ENCODE measurements around the gene PTPRN2.

PTPRN2 gene

DNA sequence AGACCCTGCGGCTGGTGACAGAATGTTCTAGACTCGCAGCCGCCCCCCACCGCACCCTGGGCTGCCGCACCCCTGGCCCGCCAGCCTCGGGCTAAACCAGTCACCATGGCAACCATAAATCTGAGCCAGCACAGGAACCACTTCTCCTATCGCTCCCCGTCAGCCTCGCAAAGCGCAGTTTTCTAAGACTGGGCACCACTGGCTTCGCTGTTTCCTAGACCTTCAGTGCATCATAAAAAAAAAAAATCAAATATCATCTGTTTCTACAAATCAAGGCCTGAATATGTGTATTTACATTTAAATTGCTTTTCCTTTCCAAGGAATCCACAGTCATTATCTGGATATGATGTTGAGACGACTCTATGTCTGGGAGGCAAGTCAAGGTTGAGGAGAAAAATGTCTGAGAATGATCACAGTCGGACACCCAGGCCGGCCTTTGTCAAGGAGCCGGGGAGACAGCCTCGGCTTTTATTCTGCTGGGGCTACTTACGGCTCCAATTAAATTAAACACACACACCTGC lies 99.9 kb downstream of the PTPRN2 start:
- no peak for DNase-seq

GRCh38 chr7:158486919-158487318 lies 100.7 kb downstream of the PTPRN2 start:
- no peak for DNase-seq

DNA sequence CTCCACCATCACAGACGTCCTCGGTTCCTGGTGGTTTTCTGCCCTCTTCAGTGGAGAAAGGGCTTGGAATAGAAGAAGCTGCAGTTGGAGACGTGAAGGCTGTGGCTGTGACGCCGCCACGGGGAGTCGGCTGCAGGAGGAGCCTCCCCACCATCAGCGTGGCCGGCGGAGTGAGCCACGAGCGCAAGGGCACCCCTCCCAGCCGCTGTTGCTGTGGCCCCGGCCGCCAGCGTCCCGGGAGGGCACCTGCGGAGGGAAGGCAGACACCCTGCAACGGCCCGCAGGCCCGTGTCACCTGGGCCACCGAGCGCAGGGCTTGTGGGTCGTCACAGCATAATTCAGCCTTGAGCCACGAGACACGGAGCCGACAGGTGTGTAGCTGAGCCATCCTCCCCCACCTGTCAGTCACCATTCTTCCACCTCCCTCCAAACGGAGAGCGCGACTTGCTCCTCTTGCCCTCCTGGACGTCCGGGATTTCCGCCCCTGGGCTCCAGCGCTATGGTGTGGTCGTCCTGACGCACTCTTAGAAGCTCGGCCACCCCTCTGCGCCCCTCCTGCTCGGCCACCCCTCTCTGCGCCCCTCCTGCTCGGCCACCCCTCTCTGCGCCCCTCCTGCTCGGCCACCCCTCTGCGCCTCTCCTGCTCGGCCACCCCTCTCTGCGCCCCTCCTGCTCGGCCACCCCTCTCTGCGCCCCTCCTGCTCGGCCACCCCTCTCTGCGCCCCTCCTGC lies 102.7 kb downstream of the PTPRN2 start:
- no peak for DNase-seq

- no peak for DNase-seq
Observed at GRCh38 chr7:158482480-158482879, 105.1 kb downstream of the PTPRN2 start.

DNA sequence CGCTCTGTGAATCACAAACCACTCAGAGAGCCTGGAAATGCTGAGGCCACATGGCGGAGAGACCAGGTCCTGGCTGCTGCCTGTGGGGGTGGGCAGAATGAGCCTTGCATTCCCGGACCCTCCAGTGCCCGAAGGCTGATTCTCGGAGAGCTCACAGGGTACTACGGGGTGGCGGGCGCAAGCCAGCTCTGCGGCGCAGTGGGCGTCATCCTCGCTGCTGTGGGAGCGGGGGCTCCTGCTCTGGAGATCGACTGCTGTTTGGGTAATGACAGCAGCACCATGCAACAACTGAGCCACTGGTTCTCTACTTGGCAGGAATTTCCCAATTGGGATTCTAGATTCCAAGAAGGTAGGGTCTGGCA lies 108.0 kb downstream of the PTPRN2 start:
- no peak for DNase-seq

DNA sequence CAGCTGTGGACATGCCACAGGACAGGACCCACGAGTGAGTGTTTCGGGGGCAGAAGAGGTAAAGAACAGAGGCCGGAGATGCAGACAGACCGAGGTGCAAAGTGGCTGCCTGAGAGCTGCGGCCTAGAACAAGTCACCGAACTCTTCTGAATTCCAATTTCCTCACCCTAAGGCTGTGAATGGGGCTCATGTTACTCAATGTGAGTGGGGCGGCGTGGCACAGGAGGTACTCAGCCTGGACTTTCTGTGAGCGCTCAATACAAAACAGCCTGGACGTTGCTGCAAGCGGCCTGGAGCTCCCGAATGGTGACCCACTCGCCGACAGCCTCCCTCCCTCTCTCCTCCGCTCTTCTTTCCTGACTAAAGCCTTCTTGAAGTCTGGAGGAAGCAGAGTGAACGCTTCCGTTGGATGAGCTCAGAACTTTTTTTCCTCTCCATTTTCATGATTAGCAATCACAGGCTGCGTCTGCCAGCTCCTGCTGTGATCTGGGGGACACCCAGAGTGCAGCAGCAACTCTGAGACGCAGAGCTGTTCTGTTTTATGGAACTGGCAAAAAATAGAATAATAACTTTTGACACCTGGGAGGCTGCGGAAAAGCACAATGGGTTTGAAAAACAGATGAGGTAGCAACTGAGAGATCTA lies 108.5 kb downstream of the PTPRN2 start:
- no peak for DNase-seq

GRCh38 chr7:158477866-158478265 lies 109.8 kb downstream of the PTPRN2 start:
- DNase-seq = no peak

- no peak for DNase-seq
Observed at GRCh38 chr7:158476331-158476932, 111.2 kb downstream of the PTPRN2 start.

- DNase-seq = no peak
Observed at GRCh38 chr7:158475679-158476052, 112.0 kb downstream of the PTPRN2 start.

GRCh38 chr7:158475036-158475678 lies 112.5 kb downstream of the PTPRN2 start:
- DNase-seq = no peak

DNA sequence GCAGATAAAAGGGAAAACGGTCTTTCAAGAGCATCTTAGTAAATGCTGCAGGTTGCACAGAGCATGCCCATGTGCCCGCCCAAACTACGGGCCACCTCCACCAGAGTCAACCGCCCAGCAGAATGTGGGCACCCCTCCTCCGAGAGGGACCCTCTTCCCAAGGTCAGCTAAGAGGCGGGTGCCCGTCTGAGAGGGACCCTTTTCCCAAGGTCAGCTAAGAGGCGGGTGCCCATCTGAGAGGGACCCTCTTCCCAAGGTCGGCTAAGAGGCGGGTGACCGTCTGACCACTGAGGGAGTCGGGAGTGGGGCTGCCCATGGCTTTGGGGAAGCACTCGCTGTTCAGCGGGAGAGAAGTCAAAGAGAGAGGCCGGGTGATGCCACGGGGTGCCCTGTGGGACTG lies 113.1 kb downstream of the PTPRN2 start:
- DNase-seq = no peak

DNA sequence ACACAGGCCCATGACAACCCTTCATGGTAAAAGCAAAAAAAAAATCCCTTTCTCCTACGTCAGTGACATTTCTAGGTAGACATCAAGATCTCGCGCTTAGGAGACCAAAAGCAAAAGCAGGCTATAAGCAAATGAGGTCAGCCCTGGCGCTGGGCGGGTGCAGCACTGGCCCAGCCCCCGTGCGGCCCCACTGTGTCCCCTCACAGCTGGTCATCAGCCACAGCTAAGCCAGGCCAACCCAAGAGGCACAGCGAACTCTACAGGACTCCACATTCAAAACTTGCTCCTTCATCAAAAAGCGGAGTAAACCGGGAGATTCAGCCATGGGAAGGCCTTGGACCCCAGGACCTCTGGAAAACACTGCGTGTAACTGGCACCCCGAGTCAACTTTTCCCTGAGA lies 113.7 kb downstream of the PTPRN2 start:
- no peak for DNase-seq

DNA sequence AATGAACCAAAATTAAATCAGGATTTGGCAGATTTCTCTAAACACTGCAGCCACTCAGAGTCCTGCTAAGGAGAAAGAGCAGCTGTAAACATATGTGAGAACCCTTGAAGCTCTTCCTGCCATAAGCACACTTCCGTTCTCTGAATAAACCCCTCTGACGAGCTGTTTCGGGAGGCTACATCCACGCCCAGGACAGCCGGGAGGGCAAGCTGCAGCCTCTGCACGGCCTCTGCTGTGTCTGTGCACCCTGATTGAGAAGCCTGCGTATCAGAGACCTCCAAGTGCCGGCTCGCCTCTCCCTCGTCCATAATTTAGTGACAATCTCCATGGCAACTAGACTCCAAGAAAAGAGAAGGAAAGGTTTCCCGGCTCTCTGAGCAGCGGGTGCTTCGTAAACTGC lies 114.4 kb downstream of the PTPRN2 start:
- peak in 2 of 4 experiments; percentile 6 to 20 for DNase-seq

DNA sequence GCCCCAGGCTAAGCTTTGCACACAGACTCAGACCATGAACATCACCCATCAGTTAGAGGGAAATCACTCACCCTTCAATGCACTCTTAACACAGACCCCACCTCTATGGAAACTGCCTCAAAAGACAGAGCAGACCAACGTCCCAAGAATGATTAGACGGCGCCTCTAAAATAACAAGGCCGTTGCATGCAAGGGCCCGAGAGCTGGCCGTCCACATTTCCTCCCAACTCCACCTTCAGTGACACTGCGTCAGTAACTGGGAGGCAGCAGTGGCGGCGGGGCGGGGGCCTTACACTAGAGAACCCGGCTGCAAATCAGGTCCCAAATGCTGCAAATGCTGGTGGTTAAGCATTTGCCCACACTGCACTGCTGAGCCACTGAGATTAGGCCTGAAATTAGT lies 115.0 kb downstream of the PTPRN2 start:
- no peak for DNase-seq

GRCh38 chr7:158471716-158472115 lies 115.9 kb downstream of the PTPRN2 start:
- no peak for DNase-seq

GRCh38 chr7:158470336-158470735 lies 117.3 kb downstream of the PTPRN2 start:
- peak in 3 of 4 experiments; percentile 8 to 16 (median 11) for DNase-seq

- DNase-seq = peak; percentile 22 to 71 (median 56)
Observed at GRCh38 chr7:158469396-158470051, 118.1 kb downstream of the PTPRN2 start.

GRCh38 chr7:158468700-158469296 lies 118.8 kb downstream of the PTPRN2 start:
- DNase-seq = no peak

DNA sequence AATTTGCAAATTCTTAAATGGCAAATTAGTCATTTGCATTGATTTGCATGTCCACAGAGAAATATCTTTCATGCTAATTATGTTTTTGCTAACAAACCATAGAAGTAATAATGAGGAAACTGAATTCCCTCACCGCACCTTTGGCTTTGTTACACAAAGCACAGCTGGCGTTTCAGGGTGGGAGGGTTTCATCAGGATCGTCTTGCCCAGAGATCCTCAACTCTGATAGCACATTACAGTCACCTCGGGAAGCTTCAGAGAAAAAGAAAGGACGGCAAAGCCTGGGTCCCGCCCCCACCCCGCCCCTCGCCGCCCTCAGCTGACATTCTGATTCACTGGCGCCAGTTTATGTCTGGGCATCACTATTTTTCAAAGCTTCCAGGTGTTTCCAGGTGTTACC lies 119.4 kb downstream of the PTPRN2 start:
- no peak for DNase-seq

GRCh38 chr7:158467562-158467961 lies 120.1 kb downstream of the PTPRN2 start:
- no peak for DNase-seq

- no peak for DNase-seq
Observed at GRCh38 chr7:158463317-158463716, 124.3 kb downstream of the PTPRN2 start.

- no peak for DNase-seq
Observed at GRCh38 chr7:158461824-158462223, 125.8 kb downstream of the PTPRN2 start.

Measured in suppressor macrophage (primary cell).